K562 (cell line): ENCODE results near the gene HLCS. TPM values are rescaled to one million over a fixed set of nuclear protein-coding genes. Genes with fewer than 3 reads are reported as not detected.

Experiments
- CREB3 ChIP-seq: fragments of 450-650 bp; conservative IDR thresholded peaks from 2 replicates; pipeline ENCODE4 v1.6.1; 2016; ENCODE audit warnings: missing genetic modification characterization, low read depth, mild to moderate bottlenecking, missing compliant biosample characterization, moderate library complexity
- DACH1 ChIP-seq: fragments of 450-650 bp; IDR thresholded peaks from 2 replicates; pipeline ENCODE4 v1.6.1; 2018; ENCODE audit not compliant: partially characterized antibody
- DLX4 ChIP-seq: fragments of 250-450 bp; sonication (Bioruptor Pico); IDR thresholded peaks from 2 replicates; pipeline ENCODE4 v1.6.1; 2021; ENCODE audit warnings: mild to moderate bottlenecking
- DPF2 ChIP-seq: fragments of 450-650 bp; IDR thresholded peaks from 2 replicates; pipeline ENCODE4 v1.6.1; 2016
- GABPA ChIP-seq: fragments of 200-800 bp; sonication (Bioruptor generic); conservative IDR thresholded peaks from 2 replicates; pipeline ENCODE4 v1.6.1; 2016; ENCODE audit warnings: low read depth, missing genetic modification characterization, missing compliant biosample characterization
- HDAC1 ChIP-seq, 2 experiments: fragments of 450-650 bp; IDR thresholded peaks; 2 replicates each; pipeline ENCODE4 v1.6.1; 2016 to 2017; ENCODE audit warnings: inconsistent platforms in 1 of 2, mild to moderate bottlenecking in 1 of 2, moderate library complexity in 1 of 2
- HMG20B ChIP-seq: fragments of 250-450 bp; sonication (Bioruptor Pico); IDR thresholded peaks from 2 replicates; pipeline ENCODE4 v1.5.0; 2021; ENCODE audit warnings: mild to moderate bottlenecking
- MED1 ChIP-seq: sonication (generic); formaldehyde crosslinking; IDR thresholded peaks from 2 replicates; pipeline ENCODE4 v1.8.1; 2023; ENCODE audit warnings: missing genetic modification reagents, borderline replicate concordance
- RB1 ChIP-seq: fragments of 450-650 bp; IDR thresholded peaks from 2 replicates; pipeline ENCODE4 v1.6.1; 2017; ENCODE audit warnings: low read depth, mild to moderate bottlenecking
- SAP30 ChIP-seq: fragments of 200-600 bp; sonication (generic); IDR thresholded peaks from 2 replicates; pipeline ENCODE4 v1.6.1; 2012; ENCODE audit warnings: borderline replicate concordance, low read depth, mild to moderate bottlenecking, moderate library complexity, low read length, control low read depth, inconsistent platforms; ENCODE audit not compliant: insufficient read depth, poor library complexity, severe bottlenecking
- SMARCA4 ChIP-seq: fragments of 450-650 bp; IDR thresholded peaks from 2 replicates; pipeline ENCODE4 v1.6.1; 2016
- ZBTB1 ChIP-seq: sonication (generic); formaldehyde crosslinking; IDR thresholded peaks from 2 replicates; pipeline ENCODE4 v1.8.1; 2023; ENCODE audit warnings: missing genetic modification reagents, low read depth, mild to moderate bottlenecking, borderline replicate concordance
- ZBTB7A ChIP-seq: IDR thresholded peaks from 2 replicates; pipeline ENCODE4 v1.6.1; 2011; ENCODE audit warnings: low read depth, mild to moderate bottlenecking, low read length, moderate library complexity, borderline replicate concordance; ENCODE audit not compliant: control insufficient read depth
- ZFX ChIP-seq: sonication (generic); formaldehyde crosslinking; IDR thresholded peaks from 2 replicates; pipeline ENCODE4 v1.8.0; 2022; ENCODE audit warnings: mild to moderate bottlenecking, missing genetic modification reagents, moderate library complexity
- ZNF197 ChIP-seq: fragments of 200-800 bp; sonication (Bioruptor generic); IDR thresholded peaks from 2 replicates; pipeline ENCODE4 v1.6.1; 2016; ENCODE audit warnings: low read depth, missing genetic modification characterization, missing compliant biosample characterization
- ZNF436 ChIP-seq: fragments of 250-450, 450-650 bp; sonication (Bioruptor Pico); formaldehyde crosslinking; IDR thresholded peaks from 2 replicates; pipeline ENCODE4 v1.7.0; 2020; ENCODE audit warnings: mild to moderate bottlenecking
- ZNF57 ChIP-seq: fragments of 450-650 bp; formaldehyde crosslinking; IDR thresholded peaks from 2 replicates; pipeline ENCODE4 v1.4.0; 2020; ENCODE audit warnings: mild to moderate bottlenecking, moderate library complexity
- ZNF592 ChIP-seq: fragments of 450-650 bp; IDR thresholded peaks from 2 replicates; pipeline ENCODE4 v1.6.1; 2017; ENCODE audit warnings: antibody characterized with exemption, mild to moderate bottlenecking
- polyA plus RNA-seq, 8 experiments: library from polyadenylated mRNA; depleted of rRNA in 4 of 8; stranded (reverse) in 5 of 8; unstranded in 3 of 8; fragments of >200 nt; fragmentation: Nextera tagmentation in 2 of 8; fragmentation: Illumina TruSeq in 1 of 8; extraction: Ambion mirVana in 2 of 8; extraction: Trizol in 1 of 8; gene quantifications; 2 replicates each; pipeline versions ENCODE4 v1.2.1 to v1.2.3, GENCODE V29; 2011 to 2014; ENCODE audit warnings: inconsistent platforms in 1 of 8, missing spikeins in 1 of 8
- total RNA-seq, 7 experiments: library from RNA; depleted of rRNA in 6 of 7; stranded (reverse); fragments of >200 nt in 6 of 7; fragmentation: Illumina TruSeq in 2 of 7; extraction: Trizol in 2 of 7; gene quantifications; 2 replicates each; pipeline versions ENCODE4 v1.2.1 to v1.2.3, GENCODE V29; 2011 to 2021; ENCODE audit warnings: low replicate concordance in 1 of 7
- TF ChIP-seq, protein P1 (sequence below): sonication (generic); formaldehyde crosslinking; IDR thresholded peaks from 2 replicates; pipeline ENCODE4 v1.8.0; 2022; ENCODE audit warnings: missing genetic modification reagents, mild to moderate bottlenecking, moderate library complexity, borderline replicate concordance

Gene HLCS
- total and polyA plus RNA-seq, 9 of the 15 experiments (the other 6 are each of a cell fraction or from before 2014, with no cell fraction given) = 3.0 to 21.5 (median 17.1) TPM

DNA sequence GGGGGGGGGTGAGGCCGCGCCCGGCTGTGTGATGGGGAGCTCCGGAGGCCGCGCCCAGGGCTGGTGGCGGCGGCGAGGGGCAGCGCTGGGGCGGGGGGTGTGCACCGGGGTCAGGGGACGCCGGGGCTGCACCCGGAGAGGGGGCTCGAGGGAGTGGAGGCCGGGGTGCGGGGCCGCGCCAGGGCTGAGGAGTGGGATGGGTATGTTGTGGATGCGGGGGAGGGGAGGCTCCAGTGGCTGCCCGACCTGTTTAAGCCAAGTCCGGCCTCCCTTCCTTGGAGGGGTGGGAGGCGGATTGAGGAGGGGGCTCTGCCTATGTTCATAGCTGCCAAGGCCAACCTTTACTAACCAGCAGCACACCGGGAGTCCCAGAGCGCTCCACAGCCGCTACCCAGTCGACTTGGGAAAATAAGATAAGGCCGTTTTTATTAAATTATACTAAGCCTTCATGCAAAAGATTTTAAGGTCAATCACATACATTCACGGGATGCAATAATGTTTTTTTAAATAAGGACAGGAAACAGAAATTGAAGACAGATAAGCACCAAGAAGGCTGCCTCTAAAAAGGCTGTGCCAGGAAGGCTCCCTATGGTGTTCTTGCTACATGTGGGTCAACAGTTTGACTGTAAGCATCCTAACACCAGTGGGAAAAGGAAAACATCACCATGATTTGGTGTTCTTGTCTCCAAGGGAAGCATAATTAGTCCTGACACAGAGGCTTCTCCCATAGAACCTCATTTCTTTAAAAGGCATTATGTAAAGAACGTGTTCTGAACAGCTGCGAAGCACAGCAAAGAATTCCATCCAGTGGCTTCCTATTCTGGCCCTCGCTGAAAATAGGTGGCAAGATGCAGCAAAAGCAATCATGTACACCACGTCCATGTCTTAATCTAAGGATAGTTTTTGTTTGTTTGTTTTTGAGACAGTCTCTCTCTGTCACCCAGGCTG, 626 bp upstream of the HLCS start (continued):
- TF ChIP-seq ZNF592 = peak; percentile 35; the same call in 1 of the 2 replicates
- no peak for TF ChIP-seq DLX4 (CRISPR knock-in tag)
- no peak for TF ChIP-seq SMARCA4
- no peak for TF ChIP-seq ZNF57
- TF ChIP-seq, protein P1, sequence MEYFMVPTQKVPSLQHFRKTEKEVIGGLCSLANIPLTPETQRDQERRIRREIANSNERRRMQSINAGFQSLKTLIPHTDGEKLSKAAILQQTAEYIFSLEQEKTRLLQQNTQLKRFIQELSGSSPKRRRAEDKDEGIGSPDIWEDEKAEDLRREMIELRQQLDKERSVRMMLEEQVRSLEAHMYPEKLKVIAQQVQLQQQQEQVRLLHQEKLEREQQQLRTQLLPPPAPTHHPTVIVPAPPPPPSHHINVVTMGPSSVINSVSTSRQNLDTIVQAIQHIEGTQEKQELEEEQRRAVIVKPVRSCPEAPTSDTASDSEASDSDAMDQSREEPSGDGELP = no peak
- TF ChIP-seq ZBTB7A = peak; percentile 61; the same call in 1 of the 2 replicates
- TF ChIP-seq ZFX (CRISPR knock-in tag) = no peak
- TF ChIP-seq HMG20B (CRISPR knock-in tag) = no peak
- TF ChIP-seq HDAC1 (IDR thresholded peaks at IDR 0.05) = no peak
- peak; percentile 79 for TF ChIP-seq GABPA (tag)
- TF ChIP-seq SAP30 = no peak
- 0 out of 2 replicates have a peak, but pooled peaks have one; percentile 49 for TF ChIP-seq DPF2
- TF ChIP-seq RB1 = no peak
- TF ChIP-seq ZNF197 = 0 out of 2 replicates have a peak, but pooled peaks have one; percentile 5
- TF ChIP-seq DACH1 = no peak
- TF ChIP-seq ZBTB1 (CRISPR knock-in tag) = 0 out of 2 replicates have a peak, but pooled peaks have one; percentile 20
- TF ChIP-seq MED1 (CRISPR knock-in tag) = no peak
- no peak for TF ChIP-seq ZNF436
- TF ChIP-seq CREB3 (tag) = 0 out of 2 replicates have a peak, but pooled peaks have one; percentile 30
